GM18508 (cell line): ENCODE measurements around the gene ANAPC4.

Experiments used
- ATAC-seq: cut with Tn5 transposase; IDR thresholded peaks from one replicate; pipeline ENCODE4 v1.9.1; 2021; ENCODE audit warnings: moderate number of reproducible peaks; ENCODE audit not compliant: insufficient read depth, unreplicated experiment

The ANAPC4 gene

DNA sequence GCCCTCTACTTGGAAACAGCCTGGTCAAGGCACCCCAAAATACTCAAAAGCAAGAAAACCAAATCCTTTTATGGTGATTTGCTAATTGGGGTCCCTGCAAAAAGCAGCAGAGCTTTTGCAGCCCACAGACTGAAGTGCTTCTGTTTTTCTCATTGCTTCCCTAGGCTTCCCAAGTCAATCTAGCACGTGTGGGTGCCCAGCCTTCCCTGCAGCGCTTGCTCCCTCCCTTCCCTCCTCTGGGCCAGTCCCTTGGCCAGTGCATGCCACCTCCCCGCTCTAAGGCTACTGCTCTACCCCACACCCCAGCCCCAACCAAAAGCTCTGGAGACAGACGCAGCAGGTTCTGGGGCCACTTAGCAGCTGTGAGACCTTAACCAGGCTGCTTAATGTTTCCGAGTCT lies 53.6 kb downstream of the ANAPC4 start:
- no peak for ATAC-seq

DNA sequence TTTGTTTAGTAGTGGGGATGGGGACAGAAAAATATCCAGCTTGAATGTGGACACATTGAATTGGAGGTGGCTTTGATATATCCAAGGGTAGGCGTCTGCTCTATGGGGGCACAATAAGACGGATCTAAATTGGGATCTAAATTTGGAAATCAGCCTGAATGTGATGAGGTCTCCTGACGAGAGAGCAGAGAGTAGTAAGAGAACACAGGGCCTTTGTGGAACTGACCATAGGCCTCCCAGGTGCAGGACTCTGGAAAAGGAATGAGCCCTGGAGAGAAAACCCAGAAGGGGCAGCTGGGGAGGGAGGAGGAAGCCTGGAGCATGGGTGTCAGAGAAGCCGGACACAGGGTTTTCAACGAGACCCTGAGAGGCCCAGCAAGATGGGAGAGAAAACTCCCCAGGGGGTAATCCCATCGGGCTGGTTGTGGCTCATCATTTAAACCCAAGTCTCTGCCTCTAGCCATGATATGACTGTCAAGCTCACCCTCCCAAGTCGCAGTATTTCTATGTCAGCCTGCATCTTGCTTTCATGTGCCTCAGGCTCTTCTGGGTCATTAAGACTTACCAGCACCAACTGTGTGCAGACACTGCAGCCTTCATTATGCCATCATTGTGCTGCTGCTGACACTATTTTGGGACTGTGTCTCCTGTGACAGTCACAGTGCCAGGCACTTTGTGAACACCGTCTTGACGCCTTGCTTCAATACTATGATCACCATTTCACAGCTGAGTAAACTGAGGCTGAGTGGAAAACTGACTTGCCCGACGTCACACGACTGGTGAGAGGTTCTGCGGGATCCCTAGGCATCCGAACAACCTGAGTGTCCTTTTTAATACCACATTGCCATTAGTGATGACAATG lies 57.1 kb downstream of the ANAPC4 start:
- ATAC-seq: no peak

GRCh38 chr4:25437926-25438325 lies 60.9 kb downstream of the ANAPC4 start:
- ATAC-seq: no peak

- ATAC-seq: peak; percentile 85
Measured at GRCh38 chr4:25439918-25440477, 62.9 kb downstream of the ANAPC4 start.

GRCh38 chr4:25440478-25441030 lies 63.5 kb downstream of the ANAPC4 start:
- ATAC-seq: no peak

DNA sequence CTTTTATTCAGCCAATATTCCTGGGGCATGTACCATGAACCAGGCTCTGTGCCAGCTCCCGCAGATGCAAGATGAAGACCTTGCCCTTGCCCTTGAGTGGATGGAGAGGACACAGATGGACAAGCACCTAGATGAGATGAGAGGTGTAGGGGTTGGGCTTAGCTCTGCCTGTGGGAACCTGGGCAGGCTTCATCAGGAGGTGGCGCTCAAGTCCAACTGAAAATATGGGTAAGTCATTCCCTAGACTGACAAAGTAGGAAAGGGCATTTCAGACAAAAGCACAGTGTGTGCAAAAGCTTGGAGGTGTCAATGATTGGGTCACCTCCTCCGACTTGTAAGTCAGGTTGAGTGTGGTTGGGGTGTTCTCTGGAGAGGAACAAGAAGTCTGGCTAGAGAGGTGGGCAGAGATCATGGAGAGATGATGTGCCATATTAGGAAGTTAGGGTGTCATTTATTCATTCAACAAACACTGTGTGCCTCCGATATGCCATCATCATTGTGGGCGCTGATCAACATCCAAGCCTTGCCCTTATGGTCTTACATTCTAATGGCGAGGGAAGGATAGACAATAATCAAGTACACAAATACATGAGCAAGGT lies 64.6 kb downstream of the ANAPC4 start:
- ATAC-seq: no peak

GRCh38 chr4:25442863-25443307 lies 65.8 kb downstream of the ANAPC4 start:
- ATAC-seq: no peak

DNA sequence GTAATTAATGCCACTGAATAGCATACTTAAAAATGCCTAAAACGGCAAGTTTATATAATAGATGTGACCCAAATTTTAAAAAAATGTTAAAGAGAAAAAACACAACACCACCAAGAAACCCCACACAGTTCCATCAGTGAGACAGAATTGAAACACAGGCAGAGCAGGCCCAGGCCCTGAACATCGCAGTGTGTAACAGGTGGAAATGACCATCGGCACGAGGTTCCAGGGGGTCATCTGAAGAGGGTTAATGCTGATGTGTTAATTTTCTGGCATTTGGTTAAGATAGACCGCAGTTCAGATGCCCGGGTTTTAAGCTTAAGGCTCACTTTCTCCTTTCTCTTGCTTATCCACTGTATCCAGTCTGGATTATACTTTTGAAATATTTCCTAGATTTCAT lies 66.8 kb downstream of the ANAPC4 start:
- no peak for ATAC-seq

- no peak for ATAC-seq
Measured at GRCh38 chr4:25446611-25447010, 69.5 kb downstream of the ANAPC4 start.

DNA sequence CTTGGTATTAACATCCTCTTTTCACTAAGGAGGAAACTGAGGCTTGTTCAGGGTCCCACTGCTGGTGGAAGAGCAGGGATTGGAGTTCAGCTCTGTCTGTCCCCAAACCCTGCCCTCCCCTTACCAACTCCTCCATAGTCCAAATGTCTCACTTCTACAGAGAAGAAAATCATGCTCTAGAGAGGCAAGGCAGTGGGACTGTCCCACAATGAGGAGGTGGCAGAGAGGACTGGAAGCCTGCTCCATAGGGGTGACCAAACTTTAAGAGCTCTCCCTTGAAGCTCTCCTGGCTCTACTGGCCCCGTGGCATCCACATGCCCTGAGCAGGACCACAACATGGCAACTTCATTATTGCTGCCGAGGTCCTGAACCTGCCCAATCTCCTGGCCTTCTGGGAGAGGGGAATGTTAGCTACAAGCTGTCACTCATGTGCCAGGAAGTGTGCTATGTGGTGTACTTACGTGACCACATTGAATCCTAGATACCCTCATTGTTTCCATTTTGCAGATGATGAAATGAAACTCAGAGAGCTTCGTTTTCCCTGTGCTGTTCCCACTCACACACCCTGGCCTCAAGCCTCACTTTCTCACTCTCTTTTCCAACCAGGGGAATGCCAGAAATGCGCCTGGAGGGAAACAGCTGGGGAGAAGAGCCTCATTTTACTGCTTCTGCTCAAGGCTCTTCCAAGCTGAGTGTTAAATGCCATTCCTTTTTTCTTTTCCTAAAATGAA lies 71.5 kb downstream of the ANAPC4 start:
- no peak for ATAC-seq

DNA sequence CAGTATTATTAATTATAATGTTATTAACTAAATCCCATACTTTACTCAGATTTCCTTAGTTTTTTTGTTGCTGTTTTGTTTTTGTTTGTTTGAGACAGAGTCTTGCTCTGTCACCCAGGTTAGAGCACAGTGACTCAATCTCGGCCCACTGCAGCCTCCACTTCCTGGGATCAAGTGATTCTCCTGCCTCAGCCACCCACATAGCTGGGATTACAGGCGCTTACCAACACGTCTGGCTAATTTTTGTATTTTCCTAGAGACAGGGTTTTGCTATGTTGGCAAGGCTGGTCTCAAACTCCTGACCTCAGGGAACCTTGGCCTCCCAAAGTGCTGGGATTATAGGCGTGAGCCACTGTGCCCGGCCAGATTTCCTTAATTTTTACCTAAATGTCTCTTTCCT lies 72.2 kb downstream of the ANAPC4 start:
- no peak for ATAC-seq

GRCh38 chr4:25449688-25450087 lies 72.6 kb downstream of the ANAPC4 start:
- no peak for ATAC-seq

- ATAC-seq: no peak
Measured at GRCh38 chr4:25450491-25450901, 73.4 kb downstream of the ANAPC4 start.

DNA sequence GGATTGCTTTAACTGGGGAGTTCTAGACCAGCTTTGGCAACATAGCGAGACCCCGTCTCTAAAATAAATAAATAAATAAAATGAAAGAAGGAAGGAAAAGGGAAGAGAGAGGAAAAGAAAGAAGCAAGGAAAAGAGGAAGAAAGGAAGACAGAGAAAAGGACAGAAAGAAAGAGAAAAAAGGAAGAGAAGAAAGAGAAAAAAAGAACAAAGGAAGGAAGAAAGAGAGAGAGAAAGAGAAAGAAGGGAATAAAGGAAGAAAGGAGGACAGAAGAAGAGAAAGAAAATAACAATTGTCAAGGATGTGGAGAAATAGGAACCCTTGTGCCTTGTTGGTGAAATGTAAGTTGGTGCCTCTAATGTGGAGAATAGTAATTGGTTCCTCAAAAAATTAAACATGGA lies 74.6 kb downstream of the ANAPC4 start:
- no peak for ATAC-seq

GRCh38 chr4:25452081-25452480 lies 75.0 kb downstream of the ANAPC4 start:
- ATAC-seq: no peak

GRCh38 chr4:25454476-25454875 lies 77.4 kb downstream of the ANAPC4 start:
- no peak for ATAC-seq

- no peak for ATAC-seq
Measured at GRCh38 chr4:25457053-25457715, 80.1 kb downstream of the ANAPC4 start.

DNA sequence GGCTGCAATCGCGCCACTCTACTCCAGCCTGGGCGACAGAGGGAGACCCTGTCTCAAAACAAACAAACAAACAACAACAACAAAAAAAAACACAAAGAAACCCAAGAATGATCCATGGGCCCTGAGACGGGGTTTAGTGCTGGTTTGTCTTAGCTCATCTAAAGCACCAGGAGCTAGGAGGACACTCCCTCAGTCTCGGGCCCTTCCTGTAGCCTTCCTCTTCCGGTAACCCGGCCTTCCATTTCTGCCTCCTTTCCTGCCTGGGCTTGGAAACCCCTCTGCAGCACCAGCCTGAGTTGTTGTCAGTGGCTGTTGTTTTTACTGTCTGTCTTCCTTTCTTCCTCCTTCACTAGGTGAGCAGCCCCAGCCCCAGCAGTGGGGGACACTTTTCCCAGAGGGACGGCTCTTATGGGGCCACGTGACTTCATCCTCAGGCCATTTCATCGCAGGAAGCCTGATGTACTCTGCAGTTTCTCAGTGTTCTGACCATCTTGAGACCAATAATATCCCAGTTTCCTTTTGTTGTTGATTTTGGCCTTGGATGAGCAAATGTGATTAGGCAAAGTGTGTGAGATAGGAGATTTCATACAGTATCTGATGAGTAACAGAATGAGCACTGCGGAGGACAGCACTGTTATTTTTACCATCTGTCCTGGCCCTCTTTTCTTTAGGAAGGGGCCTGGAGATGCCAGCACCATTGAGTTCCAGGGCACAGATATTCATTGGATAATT lies 90.1 kb downstream of the ANAPC4 start:
- no peak for ATAC-seq

DNA sequence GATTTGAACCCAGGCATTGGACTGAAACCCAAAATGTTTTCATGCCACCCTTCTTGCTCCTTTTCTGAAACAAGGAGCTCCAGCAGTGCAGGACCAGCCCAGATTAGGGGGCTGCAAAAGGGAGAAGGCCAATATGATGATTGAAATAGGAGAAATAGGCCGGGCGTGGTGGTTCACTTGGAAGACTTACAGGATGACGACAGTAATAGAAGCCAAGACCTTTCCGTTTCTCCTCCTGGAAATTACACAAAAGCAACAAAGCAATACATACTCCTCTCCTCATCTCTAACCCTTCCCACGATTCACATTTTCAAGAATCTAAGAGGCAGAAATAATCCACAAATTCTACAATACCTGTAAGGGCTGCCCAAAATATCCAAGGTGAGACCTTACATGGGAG lies 90.8 kb downstream of the ANAPC4 start:
- no peak for ATAC-seq
